Adrenal gland (tissue), 19 donors: ENCODE measurements around the gene RNASE8. TPM values are rescaled to one million over a fixed set of nuclear protein-coding genes. Genes with fewer than 3 reads are reported as not detected.
"Not testable (repeated sequence)": the region's sequence is repeated elsewhere in the genome, so short reads cannot be mapped to it uniquely, and the experiment has no call there.

Experiments
- DNase-seq, 7 donors: peaks; one replicate each; pipeline ENCODE4 v3.0.0-alpha.2; 2019 to 2020
- H3K27ac ChIP-seq, 5 donors: fragments of 200-600 bp; sonication (generic) in 4 of 5; 1 replicate in 3 of 5; 2 replicates in 2 of 5; pipeline versions ENCODE4 v1.5.1 to v1.8.0; 2016 to 2020; ENCODE audit warnings: mild to moderate bottlenecking in 1 of 5
- H3K27me3 ChIP-seq: fragments of 200-600 bp; 2 replicates; pipeline ENCODE4 v1.8.0; 2021
- H3K36me3 ChIP-seq, 2 donors: fragments of 200-600 bp; replicated peaks in 1 of 2; 1 replicate in 1 of 2; 2 replicates in 1 of 2; pipeline versions ENCODE4 v1.5.1 to v1.8.0; 2018 to 2022
- H3K4me1 ChIP-seq, 2 donors: fragments of 200-600 bp; replicated peaks in 1 of 2; 1 replicate in 1 of 2; 2 replicates in 1 of 2; pipeline versions ENCODE4 v1.5.1 to v1.8.0; 2018 to 2021
- H3K4me3 ChIP-seq, 4 donors: fragments of 200-600 bp; sonication (generic) in 3 of 4; one replicate each; pipeline ENCODE4 v1.5.1; 2016 to 2018
- H3K9me3 ChIP-seq, 3 donors: fragments of 200-600 bp; sonication (generic) in 1 of 3; replicated peaks in 1 of 3; 1 replicate in 2 of 3; 2 replicates in 1 of 3; pipeline versions ENCODE4 v1.5.1 to v1.8.0; 2016 to 2021
- POLR2A ChIP-seq, 2 donors: fragments of 450-650 bp; IDR thresholded peaks; one replicate each; pipeline ENCODE4 v1.6.1; 2017; ENCODE audit warnings: antibody characterized with exemption in 2 of 2, mild to moderate bottlenecking in 2 of 2, moderate library complexity in 1 of 2
- WGBS, 4 donors: extraction: QIAGEN DNeasy Blood & Tissue Kit in 2 of 4; methylation state at CpG; one replicate each; pipeline versions ENCODE4 v1.1.5 to v1.1.7; 2013 to 2017; 5-methylcytosine and 5-hydroxymethylcytosine counted together
- intact Hi-C, 2 donors: fragments of 100-400 bp; cut with DNase I; formaldehyde crosslinking; loops; one replicate each; pipeline versions ENCODE4 v1.14.1 to v1.15.0; 2022 to 2023
- long read RNA-seq, 10 donors: library from polyadenylated mRNA in 3 of 10; unstranded in 2 of 10; stranded (forward) in 1 of 10; transcript quantifications; one replicate each; pipeline ENCODE4 v2.0.0 and lab custom pipeline, GENCODE V29; 2021 to 2026
- polyA plus RNA-seq, 3 donors: library from polyadenylated mRNA; stranded (reverse); fragments of 200-250 nt in 2 of 3; fragments of 350-450 nt in 1 of 3; fragmentation: Illumina TruSeq in 1 of 3; extraction: RNeasy Lipid Tissue Mini Kit (QIAGEN cat#74804) in 1 of 3; gene quantifications; one replicate each; pipeline ENCODE4 v1.2.3, GENCODE V29; 2013 to 2014
- total RNA-seq, 9 donors: library from RNA; depleted of rRNA in 4 of 9; stranded (reverse); fragments of >200 nt in 4 of 9; fragments of 120-200 nt in 1 of 9; fragmentation: NEBNext Ultra II Directional in 1 of 9; extraction: Animal tissue kit (Norgen Biotek cat#: 25700) in 1 of 9; gene quantifications; one replicate each; pipeline versions ENCODE4 v1.1.0 to v1.2.4, GENCODE V29; 2013 to 2023
- TF ChIP-seq, protein P1 (sequence below), 6 experiments: fragments of 450-650 bp in 4 of 6; fragments of 200-600 bp in 2 of 6; sonication (generic) in 1 of 6; IDR thresholded peaks; 1 replicate in 5 of 6; 2 replicates in 1 of 6; pipeline versions ENCODE4 v1.5.1 to v1.8.0; 2016 to 2021; ENCODE audit warnings: antibody characterized with exemption in 6 of 6, mild to moderate bottlenecking in 2 of 6, moderate library complexity in 1 of 6
- donor health status: healthy with polysubstance abuse.
- donor health status: Bipolar disorder and iron deficiency.
- donor health status: DM: yes; HTN: yes; CAD: no.
- donor health status: DM: no; HTN: no; CAD: no.
- donor health status: DM: no; HTN: no; CAD: no.
- donor health status: DM: yes; HTN: yes; CAD: no.

The RNASE8 gene, protein sequence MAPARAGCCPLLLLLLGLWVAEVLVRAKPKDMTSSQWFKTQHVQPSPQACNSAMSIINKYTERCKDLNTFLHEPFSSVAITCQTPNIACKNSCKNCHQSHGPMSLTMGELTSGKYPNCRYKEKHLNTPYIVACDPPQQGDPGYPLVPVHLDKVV
- total RNA-seq (not detected), polyA plus RNA-seq (not detected)
- long read RNA-seq, donor 1, result 0 reads
- long read RNA-seq, donor 2, result 0 reads
- long read RNA-seq, donor 3, result 0 reads
- long read RNA-seq, donor 4, result 0 reads
- long read RNA-seq, donor 5, result 0 reads
- long read RNA-seq, donor 6, result 0 reads
- long read RNA-seq, donor 7, result 0 reads
- long read RNA-seq, donor 8, result 0 reads
- long read RNA-seq, donor 9, result 0 reads
- long read RNA-seq, donor 10, result 0 reads

DNA sequence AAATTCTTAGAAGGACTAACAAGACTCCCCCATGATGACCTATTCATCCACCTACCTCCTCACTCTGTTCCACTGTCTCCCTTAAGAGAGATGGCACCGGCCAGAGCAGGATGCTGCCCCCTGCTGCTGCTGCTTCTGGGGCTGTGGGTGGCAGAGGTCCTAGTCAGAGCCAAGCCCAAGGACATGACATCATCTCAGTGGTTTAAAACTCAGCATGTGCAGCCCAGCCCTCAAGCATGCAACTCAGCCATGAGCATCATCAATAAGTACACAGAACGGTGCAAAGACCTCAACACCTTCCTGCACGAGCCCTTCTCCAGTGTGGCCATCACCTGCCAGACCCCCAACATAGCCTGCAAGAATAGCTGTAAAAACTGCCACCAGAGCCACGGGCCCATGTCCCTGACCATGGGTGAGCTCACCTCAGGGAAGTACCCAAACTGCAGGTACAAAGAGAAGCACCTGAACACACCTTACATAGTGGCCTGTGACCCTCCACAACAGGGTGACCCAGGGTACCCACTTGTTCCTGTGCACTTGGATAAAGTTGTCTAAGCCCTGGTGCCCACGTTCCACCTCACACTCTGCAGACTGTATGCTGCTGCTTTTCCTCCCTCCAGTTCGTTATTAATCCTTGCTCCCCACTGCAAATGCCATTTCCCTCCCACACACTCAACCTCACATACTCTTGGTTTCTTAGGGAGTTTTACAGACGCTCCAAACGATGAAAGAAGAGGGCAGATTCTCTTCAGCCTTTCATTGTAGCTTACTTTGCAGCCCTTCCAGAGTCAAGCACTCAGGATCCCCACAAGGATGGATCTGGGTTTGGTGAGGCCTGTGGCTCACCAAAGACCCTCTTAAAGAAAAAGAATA is at the start of gene RNASE8:
RNASE8 (plus strand) TSS at position 20 of the 873 bp plus-strand sequence; CDS start at position 91, 71 bp downstream.
- intact Hi-C loops, result no loop called here
- H3K9me3 ChIP-seq, result no peaks in the 10 kb centered on the region
- H3K4me3 ChIP-seq, result no peak within 1 kb of the TSS
- H3K27ac ChIP-seq, result no peak within 1 kb of the TSS
- H3K36me3 ChIP-seq, result no peaks in the 10 kb centered on the region
- H3K4me1 ChIP-seq, result peaks cover 4 to 6% of the 10 kb centered on the region in 2 donors
- TF ChIP-seq POLR2A (IDR thresholded peaks at IDR 0.05), result no peak
- TF ChIP-seq, protein P1, sequence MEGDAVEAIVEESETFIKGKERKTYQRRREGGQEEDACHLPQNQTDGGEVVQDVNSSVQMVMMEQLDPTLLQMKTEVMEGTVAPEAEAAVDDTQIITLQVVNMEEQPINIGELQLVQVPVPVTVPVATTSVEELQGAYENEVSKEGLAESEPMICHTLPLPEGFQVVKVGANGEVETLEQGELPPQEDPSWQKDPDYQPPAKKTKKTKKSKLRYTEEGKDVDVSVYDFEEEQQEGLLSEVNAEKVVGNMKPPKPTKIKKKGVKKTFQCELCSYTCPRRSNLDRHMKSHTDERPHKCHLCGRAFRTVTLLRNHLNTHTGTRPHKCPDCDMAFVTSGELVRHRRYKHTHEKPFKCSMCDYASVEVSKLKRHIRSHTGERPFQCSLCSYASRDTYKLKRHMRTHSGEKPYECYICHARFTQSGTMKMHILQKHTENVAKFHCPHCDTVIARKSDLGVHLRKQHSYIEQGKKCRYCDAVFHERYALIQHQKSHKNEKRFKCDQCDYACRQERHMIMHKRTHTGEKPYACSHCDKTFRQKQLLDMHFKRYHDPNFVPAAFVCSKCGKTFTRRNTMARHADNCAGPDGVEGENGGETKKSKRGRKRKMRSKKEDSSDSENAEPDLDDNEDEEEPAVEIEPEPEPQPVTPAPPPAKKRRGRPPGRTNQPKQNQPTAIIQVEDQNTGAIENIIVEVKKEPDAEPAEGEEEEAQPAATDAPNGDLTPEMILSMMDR (IDR thresholded peaks at IDR 0.05), result peak in 1 of 6 experiments; percentile 25
- DNase-seq, result no peak
- no peaks in the 10 kb centered on the region for H3K27me3 ChIP-seq
- 68 to 95% (median 76%) methylated on average over 4 to 8 of the region's 8 CpGs for WGBS, 4 donors

DNA sequence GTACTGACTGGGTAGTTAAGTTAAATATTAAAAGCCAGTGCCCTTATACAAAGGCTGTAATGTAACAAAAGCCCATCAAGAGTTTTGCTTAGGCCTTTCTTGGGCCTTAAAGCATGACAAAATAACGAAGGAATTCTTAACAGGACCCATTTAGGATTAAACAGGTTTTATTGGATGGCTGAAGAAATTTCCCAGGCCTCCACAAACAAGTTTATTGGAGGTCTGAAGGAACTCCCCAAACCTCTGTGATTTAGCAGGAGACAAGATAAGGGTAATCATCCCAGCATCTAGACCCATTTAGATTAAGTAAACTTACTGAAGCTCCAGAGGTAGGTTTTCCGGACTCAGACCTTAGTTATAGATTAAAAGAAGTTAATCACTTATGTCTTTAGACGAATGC is 47.9 kb upstream of the RNASE8 start:
- H3K9me3 ChIP-seq, H3K27ac ChIP-seq, intact Hi-C loops, DNase-seq, H3K4me1 ChIP-seq, H3K27me3 ChIP-seq, H3K36me3 ChIP-seq, H3K4me3 ChIP-seq: not testable (repeated sequence)
- 75 to 86% (median 84%) methylated on average over 3 of the region's 3 CpGs for WGBS, 4 donors

DNA sequence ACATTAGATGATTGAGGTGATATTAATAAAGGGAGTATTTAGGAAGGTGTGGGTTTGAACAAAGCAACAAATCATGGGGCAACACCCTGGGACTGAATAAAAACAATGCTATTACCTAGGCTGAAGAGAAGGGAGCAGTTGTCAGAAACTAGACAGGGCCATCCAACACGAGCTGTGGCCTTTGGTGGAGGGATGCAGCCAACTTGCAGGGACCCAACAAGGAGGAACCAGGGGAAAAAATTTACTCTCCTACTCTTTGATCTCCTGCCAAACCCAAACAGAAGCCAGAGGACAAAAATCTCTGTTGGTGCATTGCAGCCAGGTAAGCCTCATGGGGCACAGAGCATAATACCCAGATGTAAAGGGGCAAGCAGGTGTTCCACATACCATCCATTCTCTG is 46.5 kb upstream of the RNASE8 start:
- Histone ChIP-seq H3K4me1 (peaks cover 5 to 9% of the 10 kb centered on the region in 2 donors), H3K4me3 (no peak overlapping the region), H3K9me3 (no peaks in the 10 kb centered on the region), H3K36me3 (no peaks in the 10 kb centered on the region), H3K27me3 (no peaks in the 10 kb centered on the region), H3K27ac (no peak overlapping the region)
- no peak for DNase-seq
- intact Hi-C loops, result no loop called here
- 84 to 94% (median 89%) methylated on average over 1 of the region's 1 CpG for WGBS, 4 donors
- TF ChIP-seq, protein P1 (IDR thresholded peaks at IDR 0.05), result no peak
- no peak for TF ChIP-seq POLR2A (IDR thresholded peaks at IDR 0.05)

DNA sequence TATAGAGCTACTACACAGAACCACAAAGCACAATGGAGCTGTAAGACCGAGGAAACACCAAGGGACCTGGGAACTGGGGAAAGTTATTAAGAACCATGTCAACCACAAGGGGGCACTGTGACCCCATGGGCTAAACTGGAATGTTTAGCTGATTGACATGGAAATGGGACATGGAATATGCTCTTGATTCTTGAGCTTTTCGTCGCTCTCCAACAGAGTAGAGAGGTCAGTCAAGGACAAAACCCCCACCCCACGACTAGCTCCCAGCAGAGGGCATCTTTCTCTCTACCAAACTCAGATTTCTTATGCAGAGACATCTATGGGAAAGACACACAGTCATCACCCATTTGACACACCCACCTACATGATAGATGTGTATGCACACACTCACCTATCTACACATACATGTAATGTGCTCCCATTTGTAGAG is 42.8 kb upstream of the RNASE8 start:
- peak; percentile 84 to 96 (median 90) for DNase-seq
- H3K36me3 ChIP-seq, result peaks cover 0 to 32% of the 10 kb centered on the region in 2 donors
- H3K4me1 ChIP-seq, result peaks cover 9 to 15% of the 10 kb centered on the region in 2 donors
- H3K4me3 ChIP-seq, result no peak overlapping the region
- peak overlapping the region in 3 of 5 donors; percentile 3 to 51 (median 32) for H3K27ac ChIP-seq
- H3K27me3 ChIP-seq, result no peaks in the 10 kb centered on the region
- 0 to 2% (median 1%) methylated on average over 4 of the region's 4 CpGs for WGBS, 4 donors
- no peaks in the 10 kb centered on the region for H3K9me3 ChIP-seq
- TF ChIP-seq POLR2A (IDR thresholded peaks at IDR 0.05), result no peak
- TF ChIP-seq, protein P1 (IDR thresholded peaks at IDR 0.05), result peak; percentile 96 to 99 (median 98)
- intact Hi-C loops, result loop anchor here in 1 of 2 donors (5.0 kb wide), 1 partner anchor 78 kb away; no protein-coding TSS in a partner anchor
